Hematopoietic multipotent progenitor cell treated with erythropoietin and hydrocortisone succinate and interleukin-3 and kit ligand, for 15 days (in vitro differentiated cells): Measurements from ENCODE around the gene IFT25.
A peak's percentile ranks its signal among the peaks of the same experiment; 100 is the strongest.

Experiments used
- DNase-seq: peaks from one replicate; pipeline ENCODE4 v3.0.0-alpha.2; 2015; ENCODE audit warnings: low spot score

IFT25 gene

DNA sequence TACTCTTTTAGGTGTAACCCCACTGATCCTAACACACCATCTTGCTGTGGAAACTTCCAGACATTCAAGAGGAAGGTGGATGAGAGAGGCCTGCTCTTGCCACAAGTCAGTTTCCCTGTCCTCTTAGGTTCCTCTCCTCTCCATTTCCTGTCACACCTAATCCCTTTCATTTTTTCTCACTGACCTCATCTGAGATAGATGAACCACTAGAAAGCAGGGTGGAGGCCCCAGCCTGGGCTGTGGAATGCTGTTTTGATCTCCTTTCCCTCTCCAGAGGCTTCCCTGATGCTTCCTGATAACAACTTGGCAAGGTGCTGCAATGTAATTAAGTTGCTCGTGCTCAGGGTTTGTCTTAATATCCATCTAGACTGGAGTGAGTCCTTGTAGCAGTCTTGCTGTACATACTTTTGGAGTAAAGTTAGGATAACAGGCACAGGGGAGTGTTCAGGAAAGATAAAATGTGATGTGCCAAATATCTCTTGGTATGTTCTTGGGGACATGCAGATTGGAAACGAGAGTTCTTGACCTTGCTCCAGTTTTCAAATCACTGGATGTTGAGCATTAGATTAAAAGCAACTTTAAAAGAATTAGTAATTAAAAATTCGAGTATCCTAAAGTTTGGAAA is 11.8 kb upstream of the IFT25 start:
- DNase-seq, result no peak

DNA sequence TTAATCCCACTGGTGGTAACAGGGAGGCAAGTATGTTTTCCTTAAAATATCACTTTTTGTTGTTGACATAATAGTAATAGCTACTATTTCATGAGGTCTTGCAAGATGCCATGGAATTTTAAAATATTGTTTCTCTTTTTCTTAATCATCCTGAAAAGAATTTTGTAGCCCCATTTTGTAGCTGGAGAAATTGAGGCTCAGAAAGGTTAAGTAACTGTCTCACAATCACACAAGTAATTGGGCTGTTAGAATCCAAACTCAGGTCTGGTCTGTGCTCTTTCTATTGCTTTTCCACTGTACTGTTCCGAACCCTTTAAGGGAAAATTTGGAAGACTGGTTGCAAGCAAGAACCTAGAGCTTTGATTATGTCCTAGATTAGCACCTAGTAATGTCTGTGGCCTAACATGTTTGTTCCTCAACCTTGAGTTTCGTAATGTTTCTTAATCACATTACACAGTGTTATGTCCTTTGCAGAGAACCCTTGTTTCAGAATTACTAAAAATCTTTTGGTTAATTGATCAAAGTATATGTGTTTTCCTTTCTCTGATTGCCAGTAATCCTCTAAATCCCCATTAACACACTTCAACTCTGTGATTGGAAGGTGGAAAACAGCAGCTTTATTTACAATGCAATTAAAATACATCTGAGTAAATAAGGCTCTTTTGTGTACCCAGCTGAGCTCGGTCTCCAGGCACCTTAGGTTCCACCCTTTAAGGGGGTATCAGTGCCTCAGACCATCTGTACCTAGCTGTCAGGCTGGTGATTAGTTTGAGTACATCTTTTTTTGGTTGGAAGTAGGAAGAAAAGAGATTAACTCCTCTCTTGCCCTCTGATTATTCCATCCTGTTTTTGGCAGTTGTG is 11.0 kb upstream of the IFT25 start:
- no peak for DNase-seq

DNA sequence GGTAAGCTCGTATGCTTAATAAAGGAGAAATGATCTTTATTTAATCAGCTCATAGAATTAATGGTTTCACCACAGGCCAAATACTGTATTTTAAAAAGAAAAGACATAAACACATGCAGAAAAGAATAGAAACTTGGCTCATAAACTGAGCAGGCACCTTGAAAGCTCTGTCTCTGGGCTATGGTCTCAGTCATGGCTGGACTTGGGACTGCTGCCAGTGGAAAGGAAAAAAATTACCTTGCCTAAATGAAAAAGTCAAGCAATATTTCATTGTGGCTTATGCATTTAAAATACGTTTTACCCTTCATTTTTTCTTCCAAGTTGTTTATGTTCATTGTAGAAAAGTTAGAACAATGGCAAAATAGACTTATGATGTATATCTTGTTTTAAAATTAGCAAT is 8.6 kb upstream of the IFT25 start:
- no peak for DNase-seq

DNA sequence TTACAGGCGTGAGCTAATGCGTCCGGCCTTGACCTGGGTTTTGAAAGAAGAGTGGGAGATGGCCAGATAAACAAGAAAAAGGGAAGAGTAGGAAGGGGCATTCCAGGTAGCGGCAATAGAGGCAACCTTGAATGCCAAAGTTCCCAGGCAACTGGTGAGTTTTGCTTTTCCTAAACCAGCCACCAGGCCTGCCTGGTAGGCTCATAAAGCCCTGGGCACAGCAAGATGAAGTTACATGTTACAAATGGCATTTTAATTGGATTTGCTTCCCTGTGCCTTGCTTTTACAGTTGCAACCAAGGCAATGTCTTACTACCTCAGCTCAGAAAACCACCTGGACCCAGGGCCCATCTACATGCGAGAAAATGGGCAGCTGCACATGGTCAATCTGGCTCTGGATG is 6.2 kb upstream of the IFT25 start:
- no peak for DNase-seq

DNA sequence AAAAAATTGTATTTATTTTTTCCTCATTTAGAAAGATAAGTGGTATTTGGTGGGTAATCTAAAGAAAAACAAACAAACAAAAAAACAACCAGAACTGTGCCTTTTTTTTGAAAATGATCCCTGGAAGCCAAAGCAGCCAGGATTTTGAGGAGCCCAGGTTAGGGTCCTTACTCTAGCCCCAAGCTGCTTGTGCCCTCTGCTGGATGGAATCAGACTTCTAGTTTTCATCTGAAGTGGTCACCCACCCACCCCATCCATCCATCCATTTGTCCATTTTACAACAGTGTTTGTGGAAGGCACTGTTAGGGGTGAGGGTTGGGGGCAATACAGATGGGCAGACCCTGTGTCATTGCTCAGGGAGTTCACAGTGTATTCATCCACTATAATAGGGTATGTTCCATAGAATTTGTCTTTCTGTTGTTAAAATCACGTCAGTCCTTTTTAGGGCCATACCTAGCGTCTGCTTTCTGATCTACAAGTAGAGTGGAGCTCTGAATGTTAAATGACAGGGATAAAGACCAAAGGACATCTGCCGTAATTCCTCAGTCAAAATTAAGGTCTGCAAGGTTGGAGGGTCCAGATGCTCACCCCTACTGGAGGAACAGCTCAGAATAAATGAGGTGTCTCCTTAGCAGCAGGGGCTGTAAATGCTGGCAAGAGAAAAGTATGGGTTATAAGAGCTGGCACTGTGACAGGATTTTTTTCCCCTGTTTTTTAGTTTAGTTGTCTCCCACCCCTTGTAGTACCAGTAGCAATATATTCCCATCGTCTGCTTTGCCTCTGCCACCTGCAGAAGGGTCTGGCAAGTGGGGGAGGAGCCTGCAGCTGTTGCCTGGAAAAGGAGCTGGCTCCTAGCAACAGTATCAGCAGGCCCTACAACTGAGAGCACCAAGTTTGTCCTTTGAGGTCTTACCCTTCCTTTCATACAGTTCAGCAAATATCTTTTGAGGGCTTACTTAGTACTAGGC is 3.8 kb upstream of the IFT25 start:
- peak; percentile 32 for DNase-seq

DNA sequence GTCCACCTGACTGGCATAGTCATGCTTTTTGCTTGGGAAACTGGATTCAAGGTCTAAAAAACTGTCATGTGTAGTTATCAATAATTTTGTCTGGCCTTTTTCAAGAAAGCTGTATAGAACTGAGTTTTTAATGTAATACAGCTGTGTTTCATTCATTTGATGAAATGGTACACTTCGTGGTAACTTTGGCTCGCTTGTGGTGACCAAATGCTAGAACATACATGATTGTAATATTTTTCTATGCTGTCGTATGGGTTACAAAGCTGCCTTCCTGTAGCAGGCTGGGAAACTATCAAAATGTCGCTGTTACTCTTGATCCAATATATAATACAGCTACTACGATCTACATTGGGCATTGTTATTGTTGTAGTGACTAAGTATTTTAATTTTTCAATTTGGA is 2.8 kb upstream of the IFT25 start:
- no peak for DNase-seq

DNA sequence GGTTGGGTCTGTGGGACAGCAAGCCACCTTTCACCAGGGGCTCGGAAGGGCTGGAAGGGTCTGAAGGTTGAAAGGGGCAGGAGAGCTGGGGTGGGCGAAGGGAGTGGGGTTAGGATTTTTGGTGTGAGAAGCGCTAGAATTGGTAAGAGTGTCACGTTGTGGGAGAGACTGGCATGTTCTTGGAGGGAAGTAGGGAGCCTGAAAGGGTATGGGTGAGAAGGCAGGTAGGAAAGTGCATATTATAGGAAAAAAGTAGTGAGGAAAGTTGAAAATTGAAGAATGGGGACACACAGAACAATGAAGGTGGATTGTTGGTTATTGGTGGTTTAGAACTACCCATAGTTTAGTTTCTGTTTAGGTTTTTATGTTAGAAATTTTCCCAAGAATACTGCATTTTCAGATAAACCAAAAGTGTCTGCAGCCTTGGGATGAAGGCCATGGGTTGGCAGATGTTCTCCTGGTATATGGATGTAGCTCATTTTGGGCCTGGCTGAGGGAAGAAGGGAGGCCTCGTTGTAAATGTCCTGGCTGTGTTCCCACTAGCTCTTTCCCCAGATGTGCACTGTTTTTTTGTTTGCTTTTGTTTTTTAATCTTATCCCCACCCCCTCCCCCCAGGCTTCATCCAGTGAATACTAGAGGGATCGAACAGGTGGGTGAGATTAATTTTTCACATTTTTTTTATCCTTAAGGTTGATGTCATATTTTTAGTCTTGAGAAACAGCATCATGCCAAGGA is 1.8 kb upstream of the IFT25 start:
- no peak for DNase-seq

DNA sequence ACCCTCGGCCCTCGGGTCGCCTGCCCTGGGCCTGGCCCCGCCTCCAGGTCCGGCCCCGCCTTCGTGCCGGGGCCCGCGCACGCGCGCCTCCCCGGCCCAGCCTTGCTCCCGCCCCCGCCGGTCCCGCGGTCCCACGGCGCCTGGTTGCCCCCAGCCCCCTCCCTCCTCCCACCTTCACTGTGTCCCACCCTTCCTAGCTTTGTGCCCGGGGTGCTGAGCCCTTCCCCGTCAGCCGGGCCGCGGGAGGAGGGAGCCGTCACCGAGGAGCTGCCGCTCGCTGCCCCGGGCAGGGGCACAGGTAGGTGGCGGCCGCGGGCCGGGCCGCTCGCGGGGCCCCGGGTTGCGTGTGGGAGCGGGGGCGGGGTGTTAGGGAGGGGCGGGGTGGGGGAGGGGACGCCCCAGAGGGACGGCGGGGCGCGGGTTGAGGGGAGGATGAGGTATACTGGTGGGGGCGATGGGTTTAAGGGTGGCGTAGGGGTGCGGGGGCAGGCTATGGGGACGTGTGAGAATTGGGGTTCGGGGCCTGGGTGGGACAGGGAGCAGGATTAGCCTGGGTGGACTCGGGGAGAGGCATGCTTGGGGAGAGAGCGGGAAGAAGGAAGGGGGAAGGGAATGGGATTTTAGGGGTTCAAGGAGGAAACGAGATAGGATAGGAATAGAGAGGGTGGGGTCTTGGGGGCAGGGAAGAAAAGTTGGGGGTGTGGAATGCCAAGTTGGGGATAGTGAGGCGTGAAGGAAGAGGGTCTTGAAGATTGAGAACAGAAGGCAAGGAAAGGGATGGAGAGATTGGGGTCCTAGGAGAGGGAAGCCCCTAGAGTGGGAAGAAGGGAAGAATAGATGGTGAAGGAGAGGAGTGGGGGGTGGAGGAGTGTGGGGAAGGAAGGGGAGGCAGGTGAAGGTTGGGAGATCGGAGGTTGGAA is 1.0 kb upstream of the IFT25 start, which contains the start of gene LRRC42:
Gene LRRC42, plus strand, starts transcription at position 99 of the 920 bp plus-strand sequence. CDS start 5,650 bp downstream, outside the sequence.
- no peak for DNase-seq

DNA sequence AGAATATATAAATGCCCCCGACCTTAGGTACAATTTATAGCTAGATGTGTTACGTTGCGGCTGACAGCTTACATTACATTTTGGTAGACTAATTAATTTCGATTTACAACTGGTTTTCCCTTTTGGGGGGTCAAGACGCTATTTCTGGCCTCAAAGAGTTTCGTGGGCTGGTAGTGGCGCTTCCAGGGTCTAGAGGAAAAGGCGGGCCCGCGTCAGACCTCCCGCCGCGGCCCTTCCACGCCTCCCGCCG is 391 bp downstream of the IFT25 start:
- no peak for DNase-seq

DNA sequence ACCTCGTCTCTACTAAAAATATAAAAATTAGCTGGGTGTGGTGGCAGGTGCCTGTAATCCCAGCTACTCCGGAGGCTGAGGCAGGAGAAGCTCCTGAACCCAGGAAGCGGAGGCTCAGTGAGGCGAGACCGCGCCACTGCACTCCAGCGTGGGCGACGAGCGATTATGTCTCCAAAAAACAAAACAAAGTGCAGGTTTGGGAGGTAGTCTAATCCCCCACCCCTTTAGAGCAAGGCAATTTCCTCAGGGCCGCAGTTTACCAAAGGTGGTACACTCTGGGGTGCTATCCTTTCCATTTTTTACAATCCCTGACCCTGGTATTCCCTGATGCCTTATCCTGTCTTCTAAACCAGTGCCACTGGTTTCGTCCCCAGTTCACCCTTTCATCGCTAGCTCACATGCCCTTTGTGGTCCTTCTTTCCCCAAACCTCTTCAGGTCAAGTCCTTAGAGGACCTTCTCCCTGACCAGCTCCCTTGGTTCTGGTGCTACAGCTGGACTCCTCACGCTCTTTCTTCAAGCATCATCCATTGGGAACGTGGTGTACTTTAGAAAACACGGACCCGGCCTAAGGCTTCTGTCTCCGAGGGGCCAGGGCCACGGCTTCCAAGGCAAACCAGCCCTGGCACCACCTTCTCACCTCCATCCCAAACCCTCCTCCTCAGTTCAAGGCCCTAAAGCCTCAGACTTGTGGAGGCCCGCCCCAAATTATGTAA is 873 bp downstream of the IFT25 start:
- no peak for DNase-seq

DNA sequence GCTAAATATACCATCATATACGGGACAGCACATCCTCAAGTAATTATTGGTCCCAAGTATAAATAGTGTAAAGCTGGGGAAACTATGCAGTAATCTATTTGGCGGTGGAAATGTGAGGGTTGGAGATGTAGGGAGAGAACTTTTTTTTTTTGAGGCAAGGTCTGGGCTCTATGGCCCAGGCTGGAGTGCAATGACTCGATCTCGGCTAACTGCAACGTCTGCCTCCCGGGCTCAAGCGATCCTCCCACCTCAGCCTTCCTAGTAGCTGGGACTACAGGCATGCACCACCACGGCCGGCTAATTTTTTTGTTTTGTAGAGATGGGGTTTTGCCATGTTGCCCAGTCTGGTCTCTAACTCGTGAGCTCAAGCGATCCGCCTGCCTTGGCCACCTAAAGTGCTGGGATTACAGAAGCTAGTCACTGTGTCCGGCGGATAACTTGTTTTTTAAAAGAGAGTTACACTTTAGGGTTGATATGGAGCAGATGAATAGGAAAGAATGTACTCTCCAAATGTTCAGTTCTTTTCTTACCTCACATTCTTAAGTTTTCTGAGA is 1.9 kb downstream of the IFT25 start:
- no peak for DNase-seq

DNA sequence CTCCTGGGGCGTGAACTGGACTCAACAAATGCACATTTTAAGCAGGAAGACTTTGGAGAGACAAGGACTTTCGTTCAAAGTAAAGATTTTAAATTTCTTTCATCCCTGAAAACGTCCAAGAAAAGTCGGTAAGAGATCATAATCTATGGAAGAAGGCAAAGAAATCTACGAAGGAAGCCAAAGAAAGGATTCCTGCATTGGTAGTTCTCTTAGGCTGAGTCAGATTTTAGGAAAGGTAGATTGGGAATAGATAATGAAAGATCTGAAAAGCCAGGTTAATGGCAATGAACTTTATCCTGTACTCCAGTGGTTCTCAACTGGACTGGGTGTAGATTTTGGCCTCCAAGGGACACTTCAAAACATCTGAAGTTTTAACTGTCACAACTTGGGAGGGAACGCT is 2.4 kb downstream of the IFT25 start:
- DNase-seq, result no peak

DNA sequence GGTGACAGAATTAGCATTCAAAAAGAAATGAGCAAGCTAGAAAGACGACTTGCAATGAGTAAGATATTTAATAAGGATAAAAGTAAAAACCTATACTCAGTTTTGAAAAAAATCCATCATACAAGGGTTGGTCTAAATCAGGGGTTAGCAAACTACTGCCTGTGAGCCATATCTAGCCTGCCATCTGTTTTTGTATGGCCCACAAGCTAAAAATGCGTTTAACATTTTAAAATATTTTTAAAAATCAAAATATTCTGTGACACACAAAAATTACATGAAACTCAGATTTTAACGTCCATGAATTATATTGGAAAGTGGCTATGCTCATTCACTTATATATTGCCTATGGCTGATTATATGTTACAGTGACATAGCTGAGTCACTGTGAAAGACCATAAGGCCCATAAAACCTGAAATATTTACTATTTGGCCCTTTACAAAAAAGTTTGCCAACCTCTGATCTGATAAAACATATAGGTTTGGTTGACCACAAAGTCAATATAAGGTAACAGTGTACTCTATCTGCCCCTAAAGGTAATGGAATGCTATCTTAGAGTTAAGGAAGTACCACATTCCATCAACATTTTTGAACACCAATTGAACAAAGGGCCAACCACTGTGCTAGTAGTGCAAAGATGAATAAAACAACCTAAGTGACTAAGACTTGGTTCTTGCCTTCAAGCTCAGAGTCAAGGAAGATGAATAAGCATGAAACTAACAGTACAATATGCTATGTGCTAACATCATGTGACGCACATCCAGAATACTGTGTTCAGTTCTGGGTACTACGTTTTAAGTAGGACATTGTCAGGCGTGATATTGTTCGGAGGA is 3.2 kb downstream of the IFT25 start:
- peak; percentile 23 for DNase-seq

DNA sequence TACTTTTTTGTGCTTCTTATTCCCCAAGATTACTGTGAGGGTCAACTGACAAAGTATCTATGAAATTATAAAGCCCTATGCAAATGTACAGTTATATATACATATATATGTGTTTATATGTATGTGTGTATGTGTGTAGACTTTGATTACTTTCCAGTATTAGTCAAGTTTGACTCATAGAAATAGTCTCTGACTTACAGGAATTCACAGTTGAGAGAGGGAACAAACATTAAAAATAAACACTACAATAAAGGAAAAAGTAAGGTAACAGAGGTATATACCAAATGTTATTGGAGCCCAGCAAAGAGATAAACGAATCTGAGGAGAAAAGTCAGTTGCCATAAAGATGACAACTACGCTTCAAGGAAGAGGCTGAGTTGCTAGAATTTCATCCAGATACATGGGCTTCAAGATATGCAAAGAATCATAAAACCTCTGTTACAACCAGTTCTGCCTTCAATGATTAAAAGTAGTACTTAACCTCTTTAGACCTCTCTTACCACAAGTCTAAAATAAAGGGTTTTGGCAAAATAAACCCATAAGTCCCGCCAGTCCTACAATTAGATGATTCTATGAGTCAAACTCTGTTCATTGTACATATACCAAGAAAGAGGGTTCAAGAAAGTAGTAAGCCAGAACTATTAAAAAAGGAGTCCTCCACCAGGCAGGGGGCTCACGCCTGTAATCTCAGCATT is 7.2 kb downstream of the IFT25 start:
- DNase-seq, result no peak

DNA sequence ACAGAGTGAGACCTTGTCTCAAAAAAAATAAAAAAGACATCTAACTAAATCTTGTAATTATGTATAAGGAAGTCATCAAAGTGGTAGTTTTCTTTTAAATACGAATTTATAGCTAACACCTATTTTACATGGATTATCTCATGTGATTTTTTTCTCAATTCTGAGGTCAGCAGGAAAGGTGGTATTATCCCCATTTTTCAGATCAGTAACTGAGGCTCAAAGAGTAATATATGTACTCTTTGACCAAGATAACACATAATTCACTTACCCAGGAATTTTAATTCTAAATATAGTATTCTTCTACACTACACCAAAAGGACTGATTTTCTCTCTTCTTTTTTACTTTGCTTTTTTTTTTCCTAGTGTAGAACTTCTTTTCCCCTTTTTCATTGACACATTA is 9.1 kb downstream of the IFT25 start:
- no peak for DNase-seq

DNA sequence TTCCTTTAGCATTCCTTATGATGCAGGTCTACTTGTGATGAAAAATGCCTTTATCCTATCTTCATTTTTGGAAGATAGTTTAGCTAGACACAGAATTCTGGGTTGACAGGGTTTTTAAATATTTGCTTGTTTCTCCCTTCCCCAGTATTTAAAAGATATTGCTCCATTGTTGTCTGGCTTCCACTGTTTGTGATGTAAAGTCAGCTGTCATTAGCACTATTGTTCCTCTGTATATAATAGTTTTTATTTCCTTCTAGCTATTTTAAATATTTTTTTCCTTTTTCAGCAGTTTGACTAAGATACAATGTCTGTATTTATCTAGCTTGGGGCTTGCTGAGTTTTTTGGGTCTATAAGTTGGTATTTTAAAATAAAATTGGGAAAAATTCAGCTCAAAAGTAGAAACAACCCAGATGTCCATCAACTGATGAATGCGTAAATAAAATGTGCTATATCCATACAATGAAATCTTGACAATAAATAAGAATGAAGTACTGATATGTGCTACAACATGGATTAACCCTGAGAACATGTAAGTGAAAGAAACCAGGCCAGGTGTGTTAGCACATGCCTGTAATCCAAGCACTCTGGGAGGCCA is 11.2 kb downstream of the IFT25 start:
- no peak for DNase-seq

DNA sequence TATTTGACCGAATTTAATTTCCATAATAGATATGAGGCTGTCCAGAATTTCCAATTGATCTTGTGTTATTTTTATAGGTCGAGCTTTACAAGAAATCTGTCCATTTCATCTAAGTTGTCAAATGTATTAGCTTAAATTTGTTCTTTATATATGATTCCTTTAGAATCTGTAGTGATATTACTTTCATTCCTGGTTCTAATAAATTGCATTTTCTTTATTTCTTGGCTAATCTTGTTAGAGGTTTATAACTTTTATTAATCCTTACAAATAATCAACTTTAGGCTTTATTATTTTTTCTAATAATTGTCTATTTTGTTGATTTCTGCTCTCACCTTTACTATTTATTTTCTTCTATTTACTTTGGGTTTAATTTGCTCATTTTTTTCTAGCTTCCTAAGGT is 14.0 kb downstream of the IFT25 start:
- no peak for DNase-seq

DNA sequence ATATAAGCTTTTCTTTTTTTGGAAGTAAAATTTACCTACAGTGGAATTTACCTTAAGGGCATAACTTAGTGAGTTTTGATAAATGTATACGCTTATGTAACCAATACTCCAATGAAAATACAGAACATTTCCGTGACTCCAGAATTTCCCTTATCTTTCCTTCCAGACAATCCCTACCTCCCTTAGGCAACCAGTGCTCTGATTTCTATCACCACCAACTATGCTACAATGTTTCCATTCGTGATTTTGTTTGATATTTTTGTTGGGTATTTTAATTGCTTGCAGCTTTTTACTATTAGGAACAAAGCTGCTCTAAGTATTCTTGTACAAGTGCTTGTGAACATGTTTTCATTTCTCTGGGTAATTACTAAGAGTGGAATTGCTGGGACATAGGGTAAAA is 14.6 kb downstream of the IFT25 start:
- no peak for DNase-seq
